Tibial artery (tissue), 4 donors: ENCODE data around the gene ING2.

ENCODE experiments used
- DNase-seq, 2 donors: peaks; one replicate each; pipeline ENCODE4 v3.0.0-alpha.2; 2019
- H3K27ac ChIP-seq, 2 donors: fragments of 200-600 bp; sonication (generic) in 1 of 2; 1 replicate in 1 of 2; 2 replicates in 1 of 2; pipeline ENCODE4 v1.5.1; 2018 to 2019; ENCODE audit warnings: mild to moderate bottlenecking in 1 of 2
- H3K27me3 ChIP-seq, 2 donors: fragments of 200-600 bp; sonication (generic) in 1 of 2; one replicate each; pipeline versions ENCODE4 v1.5.1 to v1.6.0; 2016 to 2019
- H3K36me3 ChIP-seq, 3 donors: fragments of 200-600 bp; sonication (generic) in 2 of 3; one replicate each; pipeline ENCODE4 v1.5.1; 2016 to 2019; ENCODE audit warnings: mild to moderate bottlenecking in 2 of 3
- H3K4me1 ChIP-seq, 4 donors: fragments of 200-600 bp; sonication (generic) in 2 of 4; 1 replicate in 3 of 4; 2 replicates in 1 of 4; pipeline ENCODE4 v1.5.1; 2016 to 2019
- H3K4me3 ChIP-seq, 2 donors: fragments of 200-600 bp; sonication (generic) in 1 of 2; 1 replicate in 1 of 2; 2 replicates in 1 of 2; pipeline ENCODE4 v1.5.1; 2018 to 2019; ENCODE audit warnings: mild to moderate bottlenecking in 2 of 2
- H3K9me3 ChIP-seq, 3 donors: fragments of 200-600 bp; sonication (generic) in 1 of 3; one replicate each; pipeline ENCODE4 v1.5.1; 2016 to 2019
- intact Hi-C: fragments of 100-400 bp; cut with DNase I; formaldehyde crosslinking; loops from one replicate; pipeline ENCODE4 v1.15.0; 2023; ENCODE audit warnings: low total_unique reads
- TF ChIP-seq, protein P1 (sequence below), 2 experiments: fragments of 200-600 bp in 1 of 2; fragments of 450-650 bp in 1 of 2; IDR thresholded peaks; one replicate each; pipeline ENCODE4 v1.5.1; 2017 to 2019; ENCODE audit warnings: antibody characterized with exemption in 2 of 2, mild to moderate bottlenecking in 1 of 2, moderate library complexity in 1 of 2

ING2 gene

DNA sequence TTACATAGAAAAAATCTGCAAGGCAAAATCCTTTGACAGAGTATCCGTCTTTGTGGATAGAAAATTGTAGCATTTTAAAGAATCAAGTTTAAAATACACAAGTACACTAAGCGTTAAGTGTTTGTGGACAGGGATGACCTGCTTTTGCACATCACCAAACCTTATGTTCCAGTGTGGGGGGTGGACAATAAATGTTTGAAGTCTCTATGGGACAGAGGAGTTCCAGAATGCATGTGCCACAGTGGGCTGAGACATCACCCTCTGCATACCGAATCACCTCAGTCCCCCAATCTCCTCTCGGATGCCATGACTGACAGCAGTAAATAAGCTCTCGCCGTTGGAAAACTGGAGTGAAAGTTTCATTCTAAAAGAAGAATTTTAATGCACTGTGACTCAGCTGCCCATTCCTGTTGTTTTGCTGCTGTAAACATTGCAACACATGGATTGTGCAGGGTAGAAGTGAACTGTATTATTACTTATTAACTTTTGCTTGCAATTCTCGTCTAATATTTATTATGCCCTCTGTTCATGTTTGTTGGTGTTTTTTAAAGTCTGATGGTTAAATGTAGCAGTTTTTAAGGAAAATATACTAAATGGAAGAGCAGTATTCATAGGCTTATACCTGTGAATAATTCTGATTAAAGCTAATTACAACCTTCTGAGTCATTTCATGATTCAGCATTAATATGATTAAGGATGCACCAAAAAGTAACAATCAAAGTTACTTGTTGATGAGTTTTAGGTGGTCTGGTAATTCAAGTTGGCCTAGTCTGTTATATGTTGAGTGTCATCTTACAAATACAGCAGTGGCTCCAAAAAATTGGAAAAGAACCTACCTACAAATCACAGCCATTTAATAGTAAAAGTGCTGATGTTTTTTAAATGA, 36.4 kb upstream of the ING2 start:
- no peaks in the 10 kb centered on the region for H3K9me3 ChIP-seq
- intact Hi-C loops: no loop called here
- no peak overlapping the region for H3K27ac ChIP-seq
- TF ChIP-seq, protein P1, sequence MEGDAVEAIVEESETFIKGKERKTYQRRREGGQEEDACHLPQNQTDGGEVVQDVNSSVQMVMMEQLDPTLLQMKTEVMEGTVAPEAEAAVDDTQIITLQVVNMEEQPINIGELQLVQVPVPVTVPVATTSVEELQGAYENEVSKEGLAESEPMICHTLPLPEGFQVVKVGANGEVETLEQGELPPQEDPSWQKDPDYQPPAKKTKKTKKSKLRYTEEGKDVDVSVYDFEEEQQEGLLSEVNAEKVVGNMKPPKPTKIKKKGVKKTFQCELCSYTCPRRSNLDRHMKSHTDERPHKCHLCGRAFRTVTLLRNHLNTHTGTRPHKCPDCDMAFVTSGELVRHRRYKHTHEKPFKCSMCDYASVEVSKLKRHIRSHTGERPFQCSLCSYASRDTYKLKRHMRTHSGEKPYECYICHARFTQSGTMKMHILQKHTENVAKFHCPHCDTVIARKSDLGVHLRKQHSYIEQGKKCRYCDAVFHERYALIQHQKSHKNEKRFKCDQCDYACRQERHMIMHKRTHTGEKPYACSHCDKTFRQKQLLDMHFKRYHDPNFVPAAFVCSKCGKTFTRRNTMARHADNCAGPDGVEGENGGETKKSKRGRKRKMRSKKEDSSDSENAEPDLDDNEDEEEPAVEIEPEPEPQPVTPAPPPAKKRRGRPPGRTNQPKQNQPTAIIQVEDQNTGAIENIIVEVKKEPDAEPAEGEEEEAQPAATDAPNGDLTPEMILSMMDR (IDR thresholded peaks at IDR 0.05): no peak
- DNase-seq: no peak
- H3K27me3 ChIP-seq: no peaks in the 10 kb centered on the region
- no peaks in the 10 kb centered on the region for H3K36me3 ChIP-seq
- no peaks in the 10 kb centered on the region for H3K4me1 ChIP-seq
- no peak overlapping the region for H3K4me3 ChIP-seq

DNA sequence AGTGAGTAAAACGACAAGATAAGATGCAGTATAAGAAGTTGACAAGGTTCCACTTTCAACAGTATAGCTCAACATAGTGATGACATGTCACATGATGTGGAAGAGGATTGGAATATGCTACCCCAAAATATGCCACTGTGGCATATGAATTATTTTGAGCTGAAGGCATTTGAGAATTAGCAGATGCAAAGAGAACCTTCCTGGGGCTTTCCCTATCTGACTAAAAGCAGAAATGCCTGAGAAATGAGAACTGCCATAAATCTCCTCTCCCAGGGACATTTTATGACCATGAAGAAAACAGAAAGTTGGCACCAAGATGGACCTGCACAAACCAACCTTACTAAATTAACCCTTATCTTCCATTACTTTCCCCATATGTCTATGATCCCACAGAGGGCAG, 35.6 kb upstream of the ING2 start:
- no peak overlapping the region for H3K27ac ChIP-seq
- TF ChIP-seq, protein P1 (IDR thresholded peaks at IDR 0.05): no peak
- no peak for DNase-seq

DNA sequence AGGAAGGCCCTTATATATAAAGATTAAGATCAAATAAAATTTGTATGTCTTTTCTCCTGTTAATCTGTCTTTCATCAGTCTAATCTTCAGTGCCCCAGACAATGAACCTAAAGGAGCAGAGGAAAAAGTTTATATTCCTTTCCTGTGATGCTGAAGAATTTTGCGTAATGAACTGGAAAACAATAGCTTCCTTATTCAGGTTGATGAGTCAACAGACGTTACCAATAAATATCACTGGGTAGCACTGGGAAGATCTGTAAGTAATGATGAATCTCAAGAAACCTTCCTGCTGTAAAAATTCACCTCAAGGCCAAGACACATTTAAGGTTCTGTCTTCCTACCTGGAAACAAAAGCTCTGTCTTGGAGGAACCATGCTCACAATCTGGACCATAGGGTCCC, 34.9 kb upstream of the ING2 start:
- Histone ChIP-seq H3K27me3 (no peaks in the 10 kb centered on the region), H3K36me3 (no peaks in the 10 kb centered on the region), H3K9me3 (no peaks in the 10 kb centered on the region), H3K27ac (no peak overlapping the region), H3K4me3 (no peak overlapping the region), H3K4me1 (no peaks in the 10 kb centered on the region)
- intact Hi-C loops: loop anchor here (10.0 kb wide), 2 partner anchors 135 to 185 kb away; partner anchors contain the start of genes RWDD4 and TRAPPC11
- TF ChIP-seq, protein P1 (IDR thresholded peaks at IDR 0.05): no peak
- DNase-seq: no peak

More for the DNA sequence above, 35.6 kb upstream of the ING2 start:
- intact Hi-C loops: no loop called here
- Histone ChIP-seq H3K4me3 (no peak overlapping the region), H3K9me3 (no peaks in the 10 kb centered on the region), H3K4me1 (no peaks in the 10 kb centered on the region), H3K27me3 (no peaks in the 10 kb centered on the region), H3K36me3 (no peaks in the 10 kb centered on the region)

DNA sequence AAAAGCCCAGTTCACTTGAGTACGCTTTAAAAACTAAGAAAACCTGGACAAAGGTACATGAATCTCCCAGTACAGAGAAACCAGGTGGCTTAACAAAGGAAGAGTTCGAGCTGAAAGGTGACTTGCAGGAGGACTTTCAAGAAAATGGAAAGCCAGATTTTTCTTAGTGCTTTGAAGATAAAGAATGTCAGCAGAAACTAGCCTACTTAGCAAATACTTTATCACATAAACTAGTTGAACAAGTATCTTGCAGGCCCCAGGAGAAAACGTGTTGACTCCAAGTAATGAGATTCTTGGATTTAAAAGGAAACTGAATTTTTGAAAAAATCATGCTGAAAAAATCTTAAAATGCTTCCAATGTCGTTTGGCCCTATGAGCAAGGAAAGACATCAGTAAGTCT, 34.0 kb upstream of the ING2 start:
- TF ChIP-seq, protein P1 (IDR thresholded peaks at IDR 0.05): no peak
- no peaks in the 10 kb centered on the region for H3K9me3 ChIP-seq
- no peak for DNase-seq

DNA sequence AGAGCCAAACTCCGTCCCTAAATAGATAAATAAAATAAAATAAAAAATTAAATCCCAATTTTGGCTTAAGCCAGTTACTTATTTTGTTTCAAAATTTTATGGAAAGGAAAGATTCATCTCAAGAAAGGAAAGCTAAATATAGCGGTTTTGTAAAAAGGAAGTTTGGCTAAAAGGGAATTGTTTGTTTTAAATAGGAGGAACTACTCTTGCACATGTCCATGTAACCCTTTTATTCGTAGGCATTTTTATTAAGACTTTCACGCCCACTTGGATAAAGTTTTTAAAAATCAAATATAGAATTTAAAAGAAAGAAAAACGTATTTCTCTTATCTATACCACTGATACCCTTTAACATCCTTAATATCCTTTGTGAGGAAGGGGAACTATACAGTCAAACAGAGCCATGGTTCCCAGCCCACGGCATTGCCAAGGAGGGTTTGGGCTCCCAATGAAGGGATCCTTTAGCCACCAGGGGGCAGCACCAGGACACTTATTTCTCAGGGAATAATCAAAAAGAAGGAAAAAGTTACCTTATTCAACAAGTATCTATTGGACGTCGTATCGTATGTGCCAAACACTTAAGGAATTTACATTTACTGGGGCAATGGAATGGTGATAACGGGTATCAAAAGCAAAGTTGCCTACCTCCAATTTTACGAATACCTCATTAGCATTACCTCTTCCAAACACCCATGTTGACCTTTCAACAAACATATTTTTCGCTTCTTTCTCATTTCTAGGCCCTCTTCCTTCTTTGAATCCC, 32.7 kb upstream of the ING2 start:
- TF ChIP-seq, protein P1 (IDR thresholded peaks at IDR 0.05): peak; percentile 74 to 80
- intact Hi-C loops: loop anchor here (10.0 kb wide), 2 partner anchors 133 to 183 kb away; partner anchors contain the start of genes RWDD4 and TRAPPC11
- Histone ChIP-seq H3K36me3 (no peaks in the 10 kb centered on the region), H3K27ac (no peak overlapping the region), H3K4me3 (peak overlapping the region; percentile 16 to 22), H3K27me3 (no peaks in the 10 kb centered on the region), H3K9me3 (no peaks in the 10 kb centered on the region), H3K4me1 (no peaks in the 10 kb centered on the region)
- peak; percentile 86 to 93 for DNase-seq

More for the DNA sequence above, 34.0 kb upstream of the ING2 start:
- no peaks in the 10 kb centered on the region for H3K4me1 ChIP-seq
- no peak overlapping the region for H3K4me3 ChIP-seq
- no peaks in the 10 kb centered on the region for H3K36me3 ChIP-seq
- intact Hi-C loops: loop anchor here (10.0 kb wide), 2 partner anchors 134 to 184 kb away; partner anchors contain the start of genes RWDD4 and TRAPPC11
- H3K27ac ChIP-seq: no peak overlapping the region
- H3K27me3 ChIP-seq: no peaks in the 10 kb centered on the region
